Measurements from ENCODE around the gene PDS5A.

DNA sequence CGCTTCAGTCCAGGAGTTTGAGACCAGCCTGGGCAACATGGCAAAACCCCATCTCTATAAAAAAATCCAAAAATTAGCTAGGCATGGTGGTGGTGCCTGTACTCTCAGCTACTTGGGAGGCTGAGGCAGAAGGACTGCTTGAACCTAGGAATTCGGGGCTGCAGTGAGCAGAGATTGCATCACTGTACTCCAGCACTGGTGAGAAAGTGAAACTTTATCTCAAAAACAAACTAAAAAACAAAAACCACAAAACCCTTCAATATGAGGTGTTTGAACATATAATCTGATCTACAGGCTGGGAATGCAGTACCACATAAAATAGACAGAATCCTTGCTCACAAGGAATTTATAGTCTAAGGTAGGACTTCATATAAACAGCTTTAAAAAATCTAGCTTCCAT lies 103.9 kb downstream of the PDS5A start:
- TF ChIP-seq CTCF (IDR thresholded peaks at IDR 0.05) (no peak), POLR2A (IDR thresholded peaks at IDR 0.05) (no peak)
